GM19099 (cell line): ENCODE data around the gene ATP4B.

ENCODE experiments used
- POLR2A ChIP-seq: IDR thresholded peaks from 3 replicates; pipeline ENCODE4 v1.6.1; 2011; ENCODE audit warnings: low read depth; ENCODE audit not compliant: insufficient read length; ENCODE audit errors: extremely low read depth

Gene ATP4B

DNA sequence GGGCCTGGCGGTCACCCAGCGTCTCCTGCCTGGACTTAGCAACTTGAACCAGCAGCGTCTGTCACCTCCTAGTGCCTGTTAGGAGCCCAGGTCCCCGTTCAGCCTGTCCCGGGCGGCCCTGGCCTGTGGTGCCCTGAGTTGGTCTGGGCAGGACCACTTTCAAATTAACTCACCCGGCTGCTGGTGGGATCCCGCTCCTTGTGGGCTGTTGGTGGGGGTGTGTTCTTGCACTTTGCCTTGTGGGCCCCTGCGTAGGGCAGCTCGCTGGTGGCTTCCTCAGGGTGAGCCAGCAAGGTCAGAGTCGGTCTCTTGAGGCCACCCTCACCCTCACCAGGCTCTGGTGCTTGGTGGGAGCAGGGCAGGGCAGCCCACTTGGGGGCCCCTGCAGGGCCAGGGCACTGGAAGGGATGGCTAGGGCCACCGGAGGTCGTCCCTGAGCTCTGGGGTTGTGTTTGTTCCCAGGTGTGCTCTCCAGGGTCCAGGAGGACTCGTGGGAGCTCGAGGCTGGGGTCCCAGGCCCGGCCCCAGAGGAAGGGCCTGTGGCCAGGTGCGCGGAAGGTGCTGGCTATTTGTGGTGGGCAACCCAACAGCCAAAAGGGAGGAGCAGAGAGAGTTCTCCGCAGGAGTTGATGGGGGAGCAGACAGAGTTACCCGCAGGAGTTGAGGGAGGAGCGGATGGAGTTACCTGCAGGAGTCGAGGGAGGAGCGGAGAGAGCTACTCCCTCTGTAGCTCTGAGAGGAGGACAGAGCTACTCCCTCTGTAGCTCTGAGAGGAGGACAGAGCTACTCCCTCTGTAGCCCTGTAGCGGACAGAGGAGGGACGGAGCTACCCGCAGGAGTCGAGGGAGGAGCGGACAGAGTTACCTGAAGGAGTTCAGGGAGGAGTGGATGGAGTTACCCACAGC lies 56.6 kb downstream of the ATP4B start:
- no peak for TF ChIP-seq POLR2A

- TF ChIP-seq POLR2A, result no peak
These were observed 58.6 kb downstream of the ATP4B start for GRCh38 chr13:113599391-113599790.
